Ascending aorta (tissue), 2 donors: ENCODE data around the gene CYB561A3. TPM values are rescaled to one million over a fixed set of nuclear protein-coding genes. Genes with fewer than 3 reads are reported as not detected.
A peak's percentile ranks its signal among the peaks of the same experiment; 100 is the strongest.

Experiments used
- DNase-seq, 2 donors: peaks; one replicate each; pipeline ENCODE4 v3.0.0-alpha.2; 2019; ENCODE audit warnings: low spot score in 2 of 2
- H3K27ac ChIP-seq, 2 donors: fragments of 200-600 bp; sonication (generic); one replicate each; pipeline ENCODE4 v1.5.1; 2016 to 2017; ENCODE audit warnings: mild to moderate bottlenecking in 1 of 2
- H3K27me3 ChIP-seq: fragments of 200-600 bp; sonication (generic); one replicate; pipeline ENCODE4 v1.5.1; 2017
- H3K36me3 ChIP-seq, 2 donors: fragments of 200-600 bp; sonication (generic); one replicate each; pipeline ENCODE4 v1.5.1; 2016
- H3K4me1 ChIP-seq, 2 donors: fragments of 200-600 bp; sonication (generic); one replicate each; pipeline ENCODE4 v1.5.1; 2016 to 2017; ENCODE audit warnings: mild to moderate bottlenecking in 1 of 2
- H3K4me3 ChIP-seq, 2 donors: fragments of 200-600 bp; sonication (generic); one replicate each; pipeline ENCODE4 v1.5.1; 2016 to 2017; ENCODE audit warnings: mild to moderate bottlenecking in 1 of 2
- H3K9me3 ChIP-seq, 2 donors: fragments of 200-600 bp; sonication (generic); one replicate each; pipeline ENCODE4 v1.5.1; 2016
- CTCF ChIP-seq, 3 experiments: fragments of 200-600 bp in 2 of 3; fragments of 450-650 bp in 1 of 3; sonication (generic) in 2 of 3; IDR thresholded peaks; one replicate each; pipeline ENCODE4 v1.5.1; 2016 to 2019; ENCODE audit warnings: antibody characterized with exemption in 3 of 3, mild to moderate bottlenecking in 1 of 3, moderate library complexity in 1 of 3
- intact Hi-C: fragments of 100-400 bp; cut with DNase I; formaldehyde crosslinking; loops from one replicate; pipeline ENCODE4 v1.15.1; 2023
- total RNA-seq: library from RNA; depleted of rRNA; stranded (reverse); fragments of >200 nt; gene quantifications from one replicate; pipeline ENCODE4 v1.1.0, GENCODE V29; 2016

Gene CYB561A3
- total RNA-seq, 1 donor from 2014 or later = 215 TPM

DNA sequence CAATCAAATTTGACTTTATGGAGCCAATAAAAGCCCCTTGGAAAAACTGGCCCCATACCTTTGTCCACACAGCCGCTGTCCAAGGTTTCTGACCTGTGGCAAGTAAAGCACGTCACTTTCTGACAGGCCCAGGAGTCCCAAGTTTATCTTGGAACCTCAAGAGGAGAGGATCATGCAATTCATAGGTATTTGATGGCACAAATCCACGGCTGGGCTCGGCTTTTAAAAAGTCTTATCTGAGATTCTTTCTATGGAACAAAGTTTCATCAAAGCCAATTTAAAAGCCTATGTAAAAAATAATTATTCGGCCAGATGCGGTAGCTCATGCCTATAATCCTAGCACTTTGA is 14.1 kb upstream of the CYB561A3 start:
- Histone ChIP-seq H3K36me3 (peaks cover 0 to 3% of the 10 kb centered on the region in 2 donors), H3K27me3 (no peaks in the 10 kb centered on the region), H3K27ac (peak overlapping the region in 1 of 2 donors; percentile 19), H3K9me3 (no peaks in the 10 kb centered on the region), H3K4me3 (no peak overlapping the region), H3K4me1 (peaks cover 0 to 15% of the 10 kb centered on the region in 2 donors)
- intact Hi-C loops = no loop called here
- no peak for TF ChIP-seq CTCF (IDR thresholded peaks at IDR 0.05)
- no peak for DNase-seq

DNA sequence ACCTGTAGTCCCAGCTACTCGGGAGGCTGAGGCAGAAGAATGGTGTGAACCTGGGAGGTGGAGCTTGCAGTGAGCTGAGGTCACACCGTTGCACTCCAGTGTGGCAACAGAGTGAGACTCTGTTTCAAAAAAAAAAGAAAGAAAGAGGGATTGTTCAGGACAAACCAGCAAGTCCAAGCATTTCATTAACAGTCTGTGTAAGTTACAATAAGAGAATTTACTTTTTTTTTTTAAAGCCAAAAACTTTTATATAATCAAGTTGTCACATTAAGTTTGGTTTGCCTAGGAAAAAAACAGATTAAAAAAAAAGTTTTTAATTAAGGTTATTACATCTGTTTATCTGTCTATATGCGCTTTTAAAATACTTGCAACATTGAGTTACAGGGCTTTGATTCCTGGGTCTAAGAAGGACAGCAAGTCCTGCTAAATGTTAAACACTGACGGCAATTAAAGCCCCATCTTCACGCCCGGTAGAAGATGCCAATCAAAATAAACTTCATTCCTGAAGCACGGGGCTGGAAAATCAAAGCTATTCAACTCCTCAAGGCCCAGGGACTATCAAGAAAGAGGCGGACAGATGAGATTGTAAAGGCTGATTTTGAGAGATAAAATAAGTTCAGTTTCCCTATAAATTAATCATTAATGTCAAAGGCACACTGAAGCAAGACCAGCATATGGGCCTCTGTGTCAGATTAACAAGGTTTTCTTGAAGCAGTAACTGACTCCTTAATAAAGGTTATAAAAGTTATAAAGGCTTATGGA is 11.2 kb upstream of the CYB561A3 start:
- intact Hi-C loops = no loop called here
- no peak for DNase-seq
- peaks cover 18 to 31% of the 10 kb centered on the region in 2 donors for H3K36me3 ChIP-seq
- no peak overlapping the region for H3K4me3 ChIP-seq
- H3K4me1 ChIP-seq = peaks cover 0 to 1% of the 10 kb centered on the region in 2 donors
- H3K27me3 ChIP-seq = no peaks in the 10 kb centered on the region
- H3K9me3 ChIP-seq = no peaks in the 10 kb centered on the region
- no peak for TF ChIP-seq CTCF (IDR thresholded peaks at IDR 0.05)
- no peak overlapping the region for H3K27ac ChIP-seq

DNA sequence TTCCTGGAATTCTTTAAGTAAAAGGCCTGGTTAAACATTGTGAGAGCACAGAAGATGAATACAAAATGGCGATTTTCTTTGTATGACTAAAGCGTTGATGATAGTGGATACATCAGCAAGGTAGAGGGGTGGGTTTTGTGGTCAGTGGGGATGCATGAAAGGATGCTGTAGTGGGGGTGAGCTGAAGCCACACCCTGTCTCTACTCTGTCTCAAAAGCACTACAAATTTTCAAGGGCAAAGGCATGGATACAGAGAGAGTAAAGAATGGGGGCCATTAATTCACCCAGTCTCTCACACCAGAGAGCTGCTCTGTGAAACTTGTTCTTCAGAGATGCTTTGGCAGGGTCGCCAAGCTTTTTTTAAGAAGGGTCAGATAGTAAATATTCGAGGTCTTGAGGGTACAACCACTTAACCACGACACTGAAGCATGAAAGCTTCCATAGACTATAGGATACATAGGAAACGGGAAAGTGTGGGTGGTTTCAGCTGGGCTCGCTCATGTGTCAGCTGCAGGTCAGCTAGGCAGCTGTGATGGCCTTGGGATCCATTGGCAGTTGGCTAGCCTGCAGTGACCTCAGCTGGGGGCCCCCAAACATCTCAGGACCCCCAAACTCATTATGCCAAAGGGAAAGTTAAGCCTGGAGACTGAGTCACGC is 8.8 kb upstream of the CYB561A3 start:
- no peak for DNase-seq
- intact Hi-C loops = no loop called here
- no peaks in the 10 kb centered on the region for H3K27me3 ChIP-seq
- peaks cover 41 to 55% of the 10 kb centered on the region in 2 donors for H3K36me3 ChIP-seq
- H3K27ac ChIP-seq = peak overlapping the region; percentile 20 to 50
- no peaks in the 10 kb centered on the region for H3K4me1 ChIP-seq
- TF ChIP-seq CTCF (IDR thresholded peaks at IDR 0.05) = no peak
- no peaks in the 10 kb centered on the region for H3K9me3 ChIP-seq
- no peak overlapping the region for H3K4me3 ChIP-seq

DNA sequence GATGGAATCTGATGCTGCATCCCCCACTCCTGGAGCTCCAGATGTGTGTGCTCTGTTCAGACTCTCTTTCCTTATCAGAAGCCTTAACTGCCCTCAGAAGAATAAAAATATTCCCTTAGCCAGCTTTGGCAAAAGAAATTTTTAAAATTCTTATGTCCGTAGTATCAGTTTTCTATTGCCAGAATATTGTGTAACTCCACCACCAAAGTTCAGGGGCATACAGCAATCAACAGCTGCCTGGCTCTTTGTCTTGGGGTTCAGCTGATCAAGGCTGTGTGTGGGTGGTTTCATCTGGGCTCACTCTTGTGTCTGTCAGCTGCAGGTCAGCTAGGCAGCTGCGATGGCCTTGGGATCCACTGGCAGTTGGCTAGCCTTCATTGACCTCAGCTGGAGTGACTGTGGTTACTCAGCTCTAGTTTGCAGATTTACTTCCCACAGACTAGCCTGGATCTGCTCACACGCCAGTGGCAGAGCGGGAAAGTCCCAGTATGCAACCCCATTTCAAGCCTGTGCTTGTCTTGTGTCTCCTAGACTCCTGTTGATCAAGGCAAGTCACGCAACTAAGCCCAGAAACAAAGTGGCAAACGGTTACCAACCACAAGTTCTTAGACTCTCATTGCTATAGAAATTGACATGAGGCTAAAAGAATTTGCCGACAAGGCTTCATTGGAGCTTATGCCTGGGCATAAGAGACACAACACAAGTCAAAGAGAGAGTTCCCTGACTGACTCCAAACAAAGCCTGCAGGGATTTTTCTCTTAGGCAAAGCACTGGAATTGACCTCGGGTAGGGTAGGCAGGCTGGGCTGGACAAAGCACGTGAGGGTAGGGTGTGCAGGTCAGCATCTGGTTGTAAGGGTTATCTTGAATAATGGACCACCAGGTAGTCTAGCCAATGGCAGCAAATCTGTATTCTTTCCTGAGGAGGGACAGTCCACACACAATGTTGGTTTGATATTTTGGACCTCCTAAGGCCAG is 8.0 kb upstream of the CYB561A3 start:
- DNase-seq = no peak
- H3K36me3 ChIP-seq = peaks cover 48 to 63% of the 10 kb centered on the region in 2 donors
- no peaks in the 10 kb centered on the region for H3K27me3 ChIP-seq
- intact Hi-C loops = no loop called here
- no peaks in the 10 kb centered on the region for H3K4me1 ChIP-seq
- peak overlapping the region; percentile 20 to 50 for H3K27ac ChIP-seq
- H3K4me3 ChIP-seq = no peak overlapping the region
- no peaks in the 10 kb centered on the region for H3K9me3 ChIP-seq
- TF ChIP-seq CTCF (IDR thresholded peaks at IDR 0.05) = no peak

DNA sequence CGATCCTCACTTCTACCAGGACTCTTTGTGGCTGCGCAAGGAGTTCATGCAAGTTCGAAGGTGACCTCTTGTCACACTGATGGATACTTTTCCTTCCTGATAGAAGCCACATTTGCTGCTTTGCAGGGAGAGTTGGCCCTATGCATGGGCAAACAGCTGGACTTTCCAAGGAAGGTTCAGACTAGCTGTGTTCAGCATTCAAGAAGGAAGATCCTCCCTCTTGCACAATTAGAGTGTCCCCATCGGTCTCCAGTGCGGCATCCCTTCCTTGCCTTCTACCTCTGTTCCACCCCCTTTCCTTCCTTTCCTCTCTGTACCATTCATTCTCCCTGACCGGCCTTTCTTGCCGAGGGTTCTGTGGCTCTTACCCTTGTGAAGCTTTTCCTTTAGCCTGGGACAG is 7.0 kb upstream of the CYB561A3 start:
- no peaks in the 10 kb centered on the region for H3K9me3 ChIP-seq
- no peaks in the 10 kb centered on the region for H3K4me1 ChIP-seq
- H3K27ac ChIP-seq = no peak overlapping the region
- DNase-seq = no peak
- H3K4me3 ChIP-seq = no peak overlapping the region
- intact Hi-C loops = no loop called here
- no peak for TF ChIP-seq CTCF (IDR thresholded peaks at IDR 0.05)
- peaks cover 53 to 71% of the 10 kb centered on the region in 2 donors for H3K36me3 ChIP-seq
- H3K27me3 ChIP-seq = no peaks in the 10 kb centered on the region
